GM18526 (cell line): ENCODE results near the gene RGN.

Experiments used
- POLR2A ChIP-seq: IDR thresholded peaks from 3 replicates; pipeline ENCODE4 v1.6.1; 2011; ENCODE audit not compliant: insufficient read length; ENCODE audit errors: extremely low read depth

The RGN gene

DNA sequence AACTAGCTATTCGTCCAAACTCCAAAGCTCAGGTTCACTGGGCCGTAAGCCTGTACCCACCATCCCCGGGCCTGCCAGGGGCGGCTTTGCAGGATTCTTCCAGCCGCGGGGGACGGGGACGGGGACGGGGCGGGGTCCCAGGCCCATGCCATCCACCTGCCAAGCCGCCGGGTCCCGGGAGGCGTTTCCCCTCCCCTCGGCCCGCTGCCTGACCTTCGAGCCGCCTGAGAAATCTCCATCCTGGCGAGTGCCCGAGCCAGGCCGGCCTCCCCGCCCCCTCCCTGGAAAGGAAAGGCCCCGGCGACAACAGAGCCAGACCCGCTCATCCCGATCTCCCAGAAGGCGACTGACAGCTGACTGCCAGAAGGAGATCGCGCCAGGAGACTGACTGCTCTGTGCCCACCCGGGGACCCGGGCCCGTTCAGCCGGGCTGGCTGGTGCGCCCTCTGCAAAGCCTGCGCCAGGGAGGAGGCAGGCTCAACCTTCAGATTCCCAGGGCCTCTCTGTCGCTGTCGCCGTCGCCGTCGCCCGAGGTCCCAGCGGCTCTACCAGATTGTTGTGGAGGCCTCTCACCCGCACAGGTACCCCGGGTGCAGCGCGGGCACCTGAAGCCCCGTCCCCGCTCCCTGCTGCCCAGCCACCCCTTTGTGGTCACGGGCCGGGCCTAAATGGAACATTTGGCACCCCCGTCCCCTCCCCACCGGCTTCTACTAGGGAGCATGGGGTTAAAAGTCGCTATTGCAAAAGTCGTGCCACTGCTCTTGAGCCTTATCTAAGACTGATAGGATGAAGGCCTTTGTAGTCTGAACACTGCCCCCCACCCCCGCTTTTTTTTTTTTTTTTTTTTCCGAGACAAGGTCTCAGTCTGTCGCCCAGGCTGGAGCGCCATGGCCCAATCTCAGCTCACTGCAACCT, at the start of gene RGN:
Gene RGN, plus strand, starts transcription at position 315 of the 915 bp plus-strand sequence. CDS start 2,702 bp downstream, outside the sequence.
- TF ChIP-seq POLR2A, result no peak

DNA sequence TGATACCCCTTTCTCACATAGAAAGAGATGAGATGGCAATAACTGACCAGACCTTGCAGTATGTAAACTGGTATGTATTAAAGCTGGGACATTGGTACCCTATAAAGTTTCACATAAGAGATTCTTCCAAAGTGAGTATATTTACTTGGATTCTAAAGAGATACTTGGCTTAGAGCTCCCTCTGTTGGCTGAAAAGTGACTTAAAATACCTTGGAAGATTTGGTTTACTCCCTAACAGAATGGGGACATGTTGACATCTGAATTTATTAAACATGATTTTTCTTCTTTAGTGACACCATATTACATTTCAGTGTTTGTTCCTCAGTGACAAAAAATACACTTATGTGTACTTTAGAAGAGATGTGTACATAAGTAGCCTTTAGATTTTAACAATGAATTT, 47.9 kb upstream of the RGN start:
- no peak for TF ChIP-seq POLR2A

DNA sequence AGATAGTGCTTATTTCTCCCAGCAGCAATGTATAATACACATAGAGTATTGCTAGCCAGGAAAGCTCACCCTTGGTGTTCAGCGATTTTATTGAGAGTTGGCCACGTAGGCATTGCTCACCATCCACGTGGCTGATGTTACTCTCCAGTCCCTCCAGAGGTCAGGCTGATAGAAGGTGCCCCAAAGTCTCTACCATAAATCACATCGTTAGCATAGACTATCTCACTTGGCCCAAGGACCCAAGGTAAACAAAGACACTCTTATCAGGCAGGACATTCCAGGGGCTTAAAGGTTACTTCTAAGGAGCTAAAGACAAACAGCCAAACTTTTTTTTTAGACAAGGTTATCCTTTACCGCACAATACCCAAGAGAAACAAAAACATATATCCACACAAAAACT, 30.3 kb upstream of the RGN start:
- no peak for TF ChIP-seq POLR2A

DNA sequence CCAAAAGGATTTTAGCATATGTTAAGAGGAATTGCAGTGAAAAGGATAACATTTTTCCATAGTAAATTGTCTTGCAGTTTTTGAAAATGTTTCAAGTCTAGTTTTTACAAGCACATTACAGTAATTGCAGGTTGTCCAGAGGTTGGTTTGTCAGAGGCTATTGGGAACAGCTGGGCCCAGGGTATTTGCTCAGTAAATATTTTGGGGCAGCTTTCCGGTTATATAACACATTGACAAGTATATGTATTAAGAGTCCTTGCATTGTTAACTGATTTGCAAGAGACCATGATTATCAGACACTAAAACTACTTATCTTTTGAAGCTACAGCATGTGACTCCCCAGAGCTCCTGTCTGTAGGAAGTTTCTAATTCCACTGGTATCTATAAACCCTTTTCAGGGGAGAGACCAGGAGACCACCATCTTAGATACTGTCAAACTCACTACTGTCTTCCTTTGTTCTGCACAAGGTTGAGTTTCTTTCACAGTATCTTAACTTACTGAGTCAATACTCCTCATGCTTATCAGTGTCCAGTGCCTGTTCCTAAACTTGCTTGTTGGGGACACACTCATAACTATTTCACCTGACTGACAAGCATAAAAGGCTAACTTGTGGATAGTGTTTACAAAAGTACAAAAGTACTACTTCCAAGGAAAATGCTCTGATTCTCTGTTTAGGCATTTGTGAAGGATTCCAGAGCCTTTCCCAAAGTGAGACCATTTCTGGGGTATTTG, 18.9 kb upstream of the RGN start:
- TF ChIP-seq POLR2A, result no peak

DNA sequence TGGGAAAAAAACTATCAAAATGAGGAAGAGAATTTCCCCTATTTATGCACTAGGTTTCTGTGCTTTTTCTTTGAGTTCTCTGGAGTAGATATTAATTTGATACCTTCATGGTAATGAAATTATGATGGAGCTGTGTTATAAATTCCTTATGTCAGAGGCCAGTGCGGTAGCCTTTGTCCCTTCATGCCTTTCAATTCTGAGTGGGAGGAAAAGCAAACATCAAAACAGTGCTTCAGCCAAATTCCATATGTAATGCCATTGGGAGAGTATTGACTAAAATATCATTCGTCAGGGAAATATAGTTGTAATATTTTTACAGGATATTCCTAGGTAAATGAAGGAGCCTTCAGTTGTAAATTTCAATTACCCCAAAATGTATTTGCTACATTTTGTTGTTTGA, 17.5 kb upstream of the RGN start:
- no peak for TF ChIP-seq POLR2A

DNA sequence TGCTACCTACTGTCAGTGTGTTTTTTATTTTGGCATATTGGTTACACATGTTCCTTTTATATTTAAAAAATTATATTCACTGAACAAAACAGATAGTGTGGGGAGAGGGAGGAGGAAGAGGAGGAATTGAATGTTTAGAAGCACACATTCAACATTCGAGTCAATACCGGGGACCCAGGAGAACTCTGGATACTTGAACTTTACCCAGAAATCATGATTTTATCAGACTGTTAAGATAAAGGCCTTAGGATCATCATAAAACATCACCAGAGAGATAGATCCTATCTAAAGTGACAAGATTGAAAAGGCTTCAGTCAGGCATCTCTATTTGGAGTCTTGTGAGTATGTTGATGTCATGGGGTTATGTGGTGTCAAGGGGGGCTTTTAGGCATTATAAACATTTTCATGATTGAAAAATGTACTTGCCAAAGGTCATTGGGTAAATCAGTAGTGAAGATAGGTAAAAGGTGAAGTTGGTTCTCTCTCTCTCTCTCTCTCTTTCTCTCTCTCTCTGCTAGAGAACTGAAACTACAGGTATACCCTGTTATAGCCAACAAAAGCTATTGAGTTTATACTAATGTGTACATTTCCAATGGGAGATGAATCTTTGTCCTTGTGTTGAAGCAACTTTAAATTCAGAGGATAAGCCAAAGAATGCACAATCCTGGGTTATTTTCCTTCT, 16.9 kb upstream of the RGN start:
- no peak for TF ChIP-seq POLR2A

DNA sequence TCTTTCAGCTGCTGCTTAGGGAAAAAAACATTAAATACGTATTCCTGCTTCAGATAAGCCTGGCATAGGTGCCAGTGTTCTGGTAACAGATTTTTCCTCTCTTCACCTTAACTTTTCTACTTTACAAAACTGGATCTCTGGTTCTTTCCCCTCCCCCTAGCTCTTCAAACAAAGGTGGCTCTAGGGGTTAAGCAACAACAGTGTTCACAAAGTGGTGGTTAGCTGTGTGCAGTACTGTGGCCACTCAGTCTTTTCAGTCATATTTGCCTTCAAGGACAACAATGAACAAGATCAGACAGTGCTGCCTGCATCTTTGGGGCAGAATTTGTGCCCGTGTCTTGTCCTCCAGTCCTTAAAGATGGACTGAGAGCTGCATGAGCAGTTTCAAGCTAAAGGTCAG, 15.1 kb upstream of the RGN start:
- TF ChIP-seq POLR2A, result no peak

DNA sequence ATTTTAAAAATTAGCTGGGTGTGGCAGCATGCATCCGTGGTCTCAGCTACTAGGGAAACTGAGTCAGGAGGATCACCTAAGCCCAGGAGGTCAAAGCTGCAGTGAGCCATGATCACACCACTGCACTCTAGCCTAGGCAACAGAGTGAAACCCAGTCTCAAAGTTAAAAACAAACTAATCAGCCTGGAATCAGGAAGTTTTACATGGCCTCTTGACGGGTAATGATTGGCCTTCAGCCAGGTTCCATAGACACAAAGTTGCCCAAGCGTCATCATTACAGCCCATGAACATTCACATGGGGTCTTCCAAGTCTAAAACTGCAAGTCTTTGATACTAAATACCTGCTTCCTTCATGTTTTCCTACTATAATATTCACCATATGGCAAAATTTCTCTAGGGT, 10.0 kb upstream of the RGN start:
- TF ChIP-seq POLR2A, result no peak

DNA sequence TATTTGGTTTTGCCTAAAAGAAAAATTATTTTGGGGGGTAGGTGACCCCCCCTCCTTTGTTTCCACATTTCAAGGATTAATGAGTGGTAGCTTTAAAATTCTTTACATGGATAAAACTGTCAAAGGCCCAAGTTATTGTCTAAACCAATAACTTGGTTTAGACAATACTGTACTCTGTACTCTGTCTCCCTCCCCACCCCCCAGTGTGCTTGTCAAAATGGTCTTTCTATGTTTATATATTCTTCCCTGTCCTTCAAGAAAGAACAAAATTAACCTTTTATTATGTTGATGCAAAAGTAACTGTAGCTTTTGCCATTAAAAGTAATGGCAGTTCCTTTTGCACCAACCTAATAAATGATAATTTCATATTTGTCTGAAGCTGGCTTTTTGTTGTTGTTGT, 9.5 kb upstream of the RGN start:
- TF ChIP-seq POLR2A, result no peak

DNA sequence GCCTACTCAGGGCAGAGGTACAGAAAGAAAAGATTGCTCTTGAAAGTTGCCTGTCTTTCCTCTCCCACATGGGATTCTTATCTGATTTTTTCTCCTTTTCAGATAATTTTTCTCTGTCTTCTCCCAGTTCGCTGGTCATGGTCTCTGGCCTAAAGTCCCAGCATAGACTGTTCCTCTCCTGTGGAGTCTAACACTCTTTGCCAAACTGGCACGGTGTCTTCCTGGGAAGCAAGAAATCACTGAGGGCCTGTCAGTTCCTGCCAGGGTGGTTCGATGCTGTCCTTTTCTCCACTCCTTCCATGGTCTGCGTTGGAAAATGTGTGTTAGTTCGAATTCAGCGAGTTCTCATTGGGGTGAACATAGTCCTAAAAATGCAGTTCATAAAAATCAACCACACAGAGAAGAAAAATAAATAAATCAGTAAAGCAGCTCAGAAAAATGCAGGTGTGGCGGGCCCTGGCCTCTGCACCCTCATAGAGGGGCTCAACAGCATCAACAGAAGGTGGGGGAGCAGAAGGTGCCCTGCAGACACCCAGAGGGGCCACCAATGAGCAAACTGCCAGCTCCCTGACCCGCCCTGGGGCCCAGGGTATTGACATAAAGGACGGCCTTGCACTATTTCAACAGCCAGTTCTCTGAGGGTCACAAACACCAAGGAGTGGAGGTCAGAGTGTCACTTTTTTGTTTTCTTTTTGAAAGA, 2.1 kb downstream of the RGN start:
- TF ChIP-seq POLR2A, result no peak

DNA sequence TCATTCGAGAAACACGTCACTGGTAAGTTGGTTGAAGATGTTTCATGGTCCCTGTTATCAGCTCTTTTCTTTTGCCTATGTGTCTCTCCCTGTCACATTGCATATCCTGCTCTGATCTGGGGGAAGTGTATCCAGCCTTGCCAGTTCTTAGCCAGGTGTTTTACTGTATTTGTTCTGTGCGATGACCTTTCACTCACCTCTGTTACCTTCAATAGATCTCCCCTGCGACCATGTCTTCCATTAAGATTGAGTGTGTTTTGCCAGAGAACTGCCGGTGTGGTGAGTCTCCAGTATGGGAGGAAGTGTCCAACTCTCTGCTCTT, 2.6 kb downstream of the RGN start:
- no peak for TF ChIP-seq POLR2A

DNA sequence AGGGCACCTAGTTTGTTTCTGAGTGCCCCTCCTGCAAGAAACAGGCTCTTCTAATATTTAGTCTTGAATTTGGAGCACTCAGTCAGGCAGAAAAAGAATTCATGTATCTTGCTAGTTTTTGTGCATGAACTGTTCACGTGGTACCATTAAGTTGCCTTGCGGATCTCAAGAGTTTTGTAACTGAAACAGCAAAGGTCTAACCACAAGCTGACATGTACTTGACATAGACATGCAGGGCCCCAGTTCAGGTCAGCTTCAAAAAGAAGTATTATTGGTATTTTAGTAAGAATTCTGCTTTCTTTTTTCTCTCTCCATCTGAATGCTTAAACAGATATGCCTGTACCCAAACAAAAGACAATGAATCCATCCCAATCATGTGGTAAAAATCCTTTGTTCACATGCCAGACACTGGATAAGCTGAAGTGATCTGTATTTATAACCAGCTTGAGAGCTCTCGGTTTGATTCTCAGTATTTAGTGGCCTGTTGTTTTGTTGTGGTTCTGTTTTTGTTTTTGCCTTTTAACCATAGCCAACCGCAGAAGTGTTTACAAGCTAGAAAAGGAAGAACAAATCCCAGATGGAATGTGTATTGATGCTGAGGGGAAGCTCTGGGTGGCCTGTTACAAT, 13.0 kb downstream of the RGN start:
- TF ChIP-seq POLR2A, result no peak

DNA sequence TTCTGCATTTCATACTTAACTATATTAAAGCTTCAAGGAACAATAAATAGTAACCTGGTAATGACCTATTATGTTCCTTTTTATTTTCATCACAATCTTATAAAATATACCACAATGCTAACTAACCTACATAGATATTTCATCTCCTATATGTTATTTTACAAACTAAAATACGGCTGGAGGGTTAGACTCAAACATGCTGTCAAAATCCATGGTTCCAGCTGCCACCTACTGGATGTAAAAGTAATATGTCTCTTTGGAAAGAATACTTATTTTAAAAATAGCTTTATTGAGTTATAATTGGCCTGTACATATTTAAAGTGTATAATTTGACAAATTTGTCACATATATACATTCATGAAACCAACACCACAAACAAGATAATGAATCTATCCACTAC, 15.0 kb downstream of the RGN start:
- TF ChIP-seq POLR2A, result no peak

DNA sequence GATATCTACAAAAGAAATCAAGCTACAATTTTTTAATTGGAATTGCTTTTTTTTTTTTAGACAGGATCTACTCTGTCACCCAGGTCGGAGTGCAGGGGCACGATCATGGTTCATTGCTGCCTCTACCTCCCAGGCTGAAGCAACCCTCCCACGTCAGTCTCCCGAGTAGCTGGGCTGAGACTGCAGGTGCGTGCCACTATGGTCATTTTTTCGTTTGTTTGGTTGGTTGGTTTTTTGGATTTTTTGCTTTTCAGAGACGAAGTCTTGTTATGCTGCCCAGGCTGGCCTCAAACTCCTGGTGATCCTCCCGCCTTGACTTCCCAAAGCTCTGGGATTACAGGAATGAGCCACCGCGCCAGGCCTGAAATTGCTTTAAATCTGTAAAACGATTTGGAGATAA, 15.6 kb downstream of the RGN start:
- no peak for TF ChIP-seq POLR2A

DNA sequence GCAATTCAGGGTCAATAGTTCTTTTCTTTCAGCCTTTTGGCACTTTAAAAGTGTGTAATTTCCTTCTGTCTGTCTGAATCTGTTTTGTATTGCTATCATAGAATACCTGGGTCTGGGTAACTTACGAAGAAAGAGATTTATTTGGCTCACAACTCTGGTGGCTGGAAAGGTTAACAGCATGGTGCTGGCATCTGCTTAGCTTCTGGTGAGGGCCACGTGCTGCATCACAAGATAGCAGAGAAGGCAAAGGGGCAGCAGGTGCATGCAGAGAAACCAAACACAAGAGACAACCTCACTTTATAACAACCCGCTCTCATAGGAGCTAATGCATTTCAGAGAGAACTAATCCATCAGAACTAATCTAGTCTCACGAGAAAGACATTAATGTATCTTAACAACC, 18.8 kb downstream of the RGN start:
- TF ChIP-seq POLR2A, result no peak

DNA sequence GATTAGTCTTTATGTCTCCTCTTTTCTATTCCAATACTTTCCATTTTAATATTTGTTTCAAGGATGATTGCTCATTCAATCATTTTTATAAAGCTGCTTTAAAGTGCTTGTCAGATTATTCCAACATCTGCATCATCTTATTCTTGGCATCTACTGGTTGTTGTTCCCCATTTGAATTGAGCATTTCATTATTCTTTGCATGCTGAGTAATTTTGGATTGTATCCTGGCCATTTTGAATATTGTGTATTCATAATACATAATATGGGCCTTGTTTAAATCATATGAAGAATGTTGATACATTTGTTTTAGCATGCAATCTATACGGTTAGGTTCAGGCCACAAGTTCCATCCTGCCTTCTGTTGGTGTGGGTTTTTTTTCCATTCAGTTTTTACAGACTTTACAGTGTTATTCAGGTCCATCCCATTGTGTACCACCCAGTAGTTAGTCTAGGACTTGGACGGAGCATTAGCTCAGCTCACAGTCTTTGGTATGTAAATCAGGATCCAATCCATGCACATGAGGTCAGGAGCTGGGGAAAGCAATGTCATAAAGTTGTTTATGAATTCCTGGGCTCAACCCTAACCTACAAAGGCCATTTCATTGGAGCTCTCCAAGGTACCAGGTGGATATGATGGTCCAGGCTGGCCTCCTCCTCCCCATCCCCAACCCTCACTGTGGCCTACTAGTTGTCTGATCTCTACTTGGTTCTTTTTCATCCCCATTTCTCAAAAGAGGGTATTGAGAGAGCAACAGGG, 20.3 kb downstream of the RGN start:
- TF ChIP-seq POLR2A, result no peak
